ENCODE data around the gene DTNBP1. TPM values are rescaled to one million over a fixed set of nuclear protein-coding genes. Genes with fewer than 3 reads are reported as not detected.

DTNBP1 gene
- total and polyA plus RNA-seq, 2 of the 8 experiments (the other 6 are each of a cell fraction or from before 2014, with no cell fraction given) = 13.5 to 22.1 TPM

DNA sequence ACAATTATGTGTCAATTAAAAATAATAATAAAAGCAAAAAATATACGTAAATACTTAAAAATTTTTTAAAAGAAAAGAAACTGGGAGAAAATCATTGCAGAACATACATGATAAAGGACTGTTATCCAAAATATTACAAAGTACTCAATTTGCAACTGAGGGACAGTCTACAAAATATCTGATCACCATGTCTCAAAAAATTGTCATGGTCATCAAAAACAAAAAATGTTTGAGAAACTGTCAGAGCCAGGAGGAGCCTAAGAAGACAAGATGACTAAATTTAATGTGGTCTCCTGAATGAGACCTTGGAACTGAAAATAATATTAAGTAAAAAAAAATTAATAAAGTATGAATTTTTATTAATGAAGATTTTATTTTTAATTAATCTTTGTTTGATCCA, 43.5 kb downstream of the DTNBP1 start (continued):
- TF ChIP-seq, protein P1, sequence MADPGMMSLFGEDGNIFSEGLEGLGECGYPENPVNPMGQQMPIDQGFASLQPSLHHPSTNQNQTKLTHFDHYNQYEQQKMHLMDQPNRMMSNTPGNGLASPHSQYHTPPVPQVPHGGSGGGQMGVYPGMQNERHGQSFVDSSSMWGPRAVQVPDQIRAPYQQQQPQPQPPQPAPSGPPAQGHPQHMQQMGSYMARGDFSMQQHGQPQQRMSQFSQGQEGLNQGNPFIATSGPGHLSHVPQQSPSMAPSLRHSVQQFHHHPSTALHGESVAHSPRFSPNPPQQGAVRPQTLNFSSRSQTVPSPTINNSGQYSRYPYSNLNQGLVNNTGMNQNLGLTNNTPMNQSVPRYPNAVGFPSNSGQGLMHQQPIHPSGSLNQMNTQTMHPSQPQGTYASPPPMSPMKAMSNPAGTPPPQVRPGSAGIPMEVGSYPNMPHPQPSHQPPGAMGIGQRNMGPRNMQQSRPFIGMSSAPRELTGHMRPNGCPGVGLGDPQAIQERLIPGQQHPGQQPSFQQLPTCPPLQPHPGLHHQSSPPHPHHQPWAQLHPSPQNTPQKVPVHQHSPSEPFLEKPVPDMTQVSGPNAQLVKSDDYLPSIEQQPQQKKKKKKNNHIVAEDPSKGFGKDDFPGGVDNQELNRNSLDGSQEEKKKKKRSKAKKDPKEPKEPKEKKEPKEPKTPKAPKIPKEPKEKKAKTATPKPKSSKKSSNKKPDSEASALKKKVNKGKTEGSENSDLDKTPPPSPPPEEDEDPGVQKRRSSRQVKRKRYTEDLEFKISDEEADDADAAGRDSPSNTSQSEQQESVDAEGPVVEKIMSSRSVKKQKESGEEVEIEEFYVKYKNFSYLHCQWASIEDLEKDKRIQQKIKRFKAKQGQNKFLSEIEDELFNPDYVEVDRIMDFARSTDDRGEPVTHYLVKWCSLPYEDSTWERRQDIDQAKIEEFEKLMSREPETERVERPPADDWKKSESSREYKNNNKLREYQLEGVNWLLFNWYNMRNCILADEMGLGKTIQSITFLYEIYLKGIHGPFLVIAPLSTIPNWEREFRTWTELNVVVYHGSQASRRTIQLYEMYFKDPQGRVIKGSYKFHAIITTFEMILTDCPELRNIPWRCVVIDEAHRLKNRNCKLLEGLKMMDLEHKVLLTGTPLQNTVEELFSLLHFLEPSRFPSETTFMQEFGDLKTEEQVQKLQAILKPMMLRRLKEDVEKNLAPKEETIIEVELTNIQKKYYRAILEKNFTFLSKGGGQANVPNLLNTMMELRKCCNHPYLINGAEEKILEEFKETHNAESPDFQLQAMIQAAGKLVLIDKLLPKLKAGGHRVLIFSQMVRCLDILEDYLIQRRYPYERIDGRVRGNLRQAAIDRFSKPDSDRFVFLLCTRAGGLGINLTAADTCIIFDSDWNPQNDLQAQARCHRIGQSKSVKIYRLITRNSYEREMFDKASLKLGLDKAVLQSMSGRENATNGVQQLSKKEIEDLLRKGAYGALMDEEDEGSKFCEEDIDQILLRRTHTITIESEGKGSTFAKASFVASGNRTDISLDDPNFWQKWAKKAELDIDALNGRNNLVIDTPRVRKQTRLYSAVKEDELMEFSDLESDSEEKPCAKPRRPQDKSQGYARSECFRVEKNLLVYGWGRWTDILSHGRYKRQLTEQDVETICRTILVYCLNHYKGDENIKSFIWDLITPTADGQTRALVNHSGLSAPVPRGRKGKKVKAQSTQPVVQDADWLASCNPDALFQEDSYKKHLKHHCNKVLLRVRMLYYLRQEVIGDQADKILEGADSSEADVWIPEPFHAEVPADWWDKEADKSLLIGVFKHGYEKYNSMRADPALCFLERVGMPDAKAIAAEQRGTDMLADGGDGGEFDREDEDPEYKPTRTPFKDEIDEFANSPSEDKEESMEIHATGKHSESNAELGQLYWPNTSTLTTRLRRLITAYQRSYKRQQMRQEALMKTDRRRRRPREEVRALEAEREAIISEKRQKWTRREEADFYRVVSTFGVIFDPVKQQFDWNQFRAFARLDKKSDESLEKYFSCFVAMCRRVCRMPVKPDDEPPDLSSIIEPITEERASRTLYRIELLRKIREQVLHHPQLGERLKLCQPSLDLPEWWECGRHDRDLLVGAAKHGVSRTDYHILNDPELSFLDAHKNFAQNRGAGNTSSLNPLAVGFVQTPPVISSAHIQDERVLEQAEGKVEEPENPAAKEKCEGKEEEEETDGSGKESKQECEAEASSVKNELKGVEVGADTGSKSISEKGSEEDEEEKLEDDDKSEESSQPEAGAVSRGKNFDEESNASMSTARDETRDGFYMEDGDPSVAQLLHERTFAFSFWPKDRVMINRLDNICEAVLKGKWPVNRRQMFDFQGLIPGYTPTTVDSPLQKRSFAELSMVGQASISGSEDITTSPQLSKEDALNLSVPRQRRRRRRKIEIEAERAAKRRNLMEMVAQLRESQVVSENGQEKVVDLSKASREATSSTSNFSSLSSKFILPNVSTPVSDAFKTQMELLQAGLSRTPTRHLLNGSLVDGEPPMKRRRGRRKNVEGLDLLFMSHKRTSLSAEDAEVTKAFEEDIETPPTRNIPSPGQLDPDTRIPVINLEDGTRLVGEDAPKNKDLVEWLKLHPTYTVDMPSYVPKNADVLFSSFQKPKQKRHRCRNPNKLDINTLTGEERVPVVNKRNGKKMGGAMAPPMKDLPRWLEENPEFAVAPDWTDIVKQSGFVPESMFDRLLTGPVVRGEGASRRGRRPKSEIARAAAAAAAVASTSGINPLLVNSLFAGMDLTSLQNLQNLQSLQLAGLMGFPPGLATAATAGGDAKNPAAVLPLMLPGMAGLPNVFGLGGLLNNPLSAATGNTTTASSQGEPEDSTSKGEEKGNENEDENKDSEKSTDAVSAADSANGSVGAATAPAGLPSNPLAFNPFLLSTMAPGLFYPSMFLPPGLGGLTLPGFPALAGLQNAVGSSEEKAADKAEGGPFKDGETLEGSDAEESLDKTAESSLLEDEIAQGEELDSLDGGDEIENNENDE (IDR thresholded peaks at IDR 0.05; ENCODE audit: insufficient replicate concordance, low read length) = no peak
- no peak for TF ChIP-seq CBX5 (IDR thresholded peaks at IDR 0.05; ENCODE audit: low read depth, low read length)
- TF ChIP-seq MAFK (IDR thresholded peaks at IDR 0.05; ENCODE audit: low read depth, low read length) = no peak
